GM12872 (cell line): ENCODE results near the gene VPS26B.

Experiments used
- CTCF ChIP-seq: IDR thresholded peaks from 3 replicates; pipeline ENCODE4 v1.5.1; 2011; ENCODE audit warnings: low read depth, mild to moderate bottlenecking, low read length, moderate library complexity; ENCODE audit not compliant: insufficient read depth

VPS26B gene

GRCh38 chr11:134272381-134273316 lies 48.2 kb downstream of the VPS26B start:
- TF ChIP-seq CTCF, result no peak

GRCh38 chr11:134273317-134273712 lies 48.8 kb downstream of the VPS26B start:
- TF ChIP-seq CTCF, result no peak

GRCh38 chr11:134275188-134275533 lies 50.7 kb downstream of the VPS26B start:
- TF ChIP-seq CTCF, result no peak

GRCh38 chr11:134275534-134276395 lies 51.3 kb downstream of the VPS26B start, which contains the start of gene GLB1L3:
Gene GLB1L3 (plus strand): TSS chr11:134276379. CDS start chr11:134276741, 362 bp downstream.
- TF ChIP-seq CTCF, result peak; percentile 37; the same call in 2 of the 3 replicates

- no peak for TF ChIP-seq CTCF
Observed at GRCh38 chr11:134276396-134277182, 52.1 kb downstream of the VPS26B start.

GRCh38 chr11:134277183-134278001 lies 52.9 kb downstream of the VPS26B start:
- TF ChIP-seq CTCF, result no peak
